Stomach smooth muscle (tissue), 2 donors: ENCODE measurements around the gene CPB2.

Source experiments
- H3K27ac ChIP-seq: one replicate; pipeline ENCODE4 v1.7.0; 2013; ENCODE audit warnings: mild to moderate bottlenecking, low read length, inconsistent platforms
- H3K27me3 ChIP-seq, 2 donors: one replicate each; pipeline ENCODE4 v1.7.0; 2013; ENCODE audit warnings: low read length in 2 of 2; ENCODE audit not compliant: insufficient read depth in 2 of 2, control insufficient read depth in 1 of 2
- H3K36me3 ChIP-seq, 2 donors: one replicate each; pipeline ENCODE4 v1.7.0; 2013; ENCODE audit warnings: low read length in 2 of 2; ENCODE audit not compliant: control insufficient read depth in 2 of 2, insufficient read depth in 2 of 2
- H3K4me1 ChIP-seq: one replicate; pipeline ENCODE4 v1.7.0; 2013; ENCODE audit warnings: low read length; ENCODE audit not compliant: control insufficient read depth, insufficient read depth
- H3K4me3 ChIP-seq, 2 donors: one replicate each; pipeline ENCODE4 v1.7.0; 2013; ENCODE audit warnings: low read length in 2 of 2
- H3K9ac ChIP-seq, 2 donors: one replicate each; pipeline ENCODE4 v1.7.0; 2013; ENCODE audit warnings: low read length in 2 of 2, mild to moderate bottlenecking in 1 of 2
- H3K9me3 ChIP-seq, 2 donors: one replicate each; pipeline ENCODE4 v1.7.0; 2013; ENCODE audit warnings: low read length in 2 of 2; ENCODE audit not compliant: control insufficient read depth in 2 of 2
- donor health status: healthy.
- donor health status: Pancreatic carcinoma.

CPB2 gene

DNA sequence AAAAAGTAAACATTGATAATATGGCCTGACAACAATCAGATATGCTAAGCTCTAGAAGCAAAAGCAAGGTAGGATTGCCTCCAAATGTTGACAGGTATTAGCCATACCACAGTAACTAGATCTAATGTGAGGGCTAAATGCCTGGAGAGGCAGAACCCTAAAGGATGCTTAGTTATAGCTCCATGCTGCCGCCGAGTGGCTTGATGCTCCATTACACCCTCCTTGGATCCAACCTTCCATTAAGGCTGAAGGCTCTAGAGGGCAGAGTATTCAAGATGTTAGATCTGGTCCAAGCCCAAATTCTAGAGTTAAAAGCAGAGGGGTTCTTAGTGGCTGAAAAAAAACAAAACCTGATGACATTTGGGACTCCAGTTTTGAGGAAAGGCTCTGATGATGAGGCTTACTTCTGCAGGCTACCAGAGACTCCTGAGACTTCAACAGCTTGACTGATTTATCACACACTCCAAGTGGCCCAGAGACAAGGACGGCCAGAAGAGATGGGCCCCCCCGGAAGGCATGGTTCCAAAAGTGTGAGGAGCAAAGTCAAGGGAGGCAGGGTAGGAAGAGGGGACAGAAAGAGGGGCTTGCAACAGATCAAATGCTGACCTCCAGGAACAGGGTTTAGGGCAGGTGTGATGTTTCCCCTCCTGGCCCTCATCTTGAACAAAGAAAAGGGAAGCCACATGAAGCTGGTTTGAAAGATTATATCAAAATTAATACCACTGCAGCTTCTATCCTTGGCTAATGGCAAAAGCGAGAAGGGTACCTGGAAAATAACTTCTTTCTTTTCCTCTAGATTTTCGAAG lies 21.9 kb upstream of the CPB2 start:
- peaks cover 0 to 4% of the 10 kb centered on the region in 2 donors for H3K27me3 ChIP-seq
- H3K36me3 ChIP-seq: no peaks in the 10 kb centered on the region
- no peaks in the 10 kb centered on the region for H3K9me3 ChIP-seq
- no peaks in the 10 kb centered on the region for H3K4me1 ChIP-seq
- H3K9ac ChIP-seq: no peak overlapping the region
- no peak overlapping the region for H3K27ac ChIP-seq
- no peak overlapping the region for H3K4me3 ChIP-seq

DNA sequence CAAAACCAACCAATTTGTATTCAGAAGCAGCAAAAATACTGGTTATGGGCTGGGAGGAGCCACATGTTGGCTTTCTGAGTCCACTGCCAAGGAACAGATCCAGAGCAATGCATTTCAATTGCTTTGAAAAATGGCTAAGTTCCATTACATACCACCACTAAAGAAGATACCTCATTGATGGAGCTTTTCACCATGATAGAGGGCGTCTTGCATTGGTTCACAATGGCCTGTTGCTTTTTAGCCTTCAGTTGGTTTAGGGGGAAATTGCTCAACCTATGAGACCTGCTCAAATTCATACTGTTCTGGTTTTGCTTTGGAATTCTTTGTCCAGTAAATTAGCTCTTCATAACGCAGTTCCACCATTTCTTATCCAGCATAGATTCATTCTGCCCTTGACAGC lies 21.2 kb upstream of the CPB2 start:
- Histone ChIP-seq H3K36me3 (no peaks in the 10 kb centered on the region), H3K4me1 (no peaks in the 10 kb centered on the region), H3K27me3 (peaks cover 0 to 4% of the 10 kb centered on the region in 2 donors), H3K9me3 (no peaks in the 10 kb centered on the region), H3K9ac (no peak overlapping the region), H3K4me3 (no peak overlapping the region), H3K27ac (no peak overlapping the region)

DNA sequence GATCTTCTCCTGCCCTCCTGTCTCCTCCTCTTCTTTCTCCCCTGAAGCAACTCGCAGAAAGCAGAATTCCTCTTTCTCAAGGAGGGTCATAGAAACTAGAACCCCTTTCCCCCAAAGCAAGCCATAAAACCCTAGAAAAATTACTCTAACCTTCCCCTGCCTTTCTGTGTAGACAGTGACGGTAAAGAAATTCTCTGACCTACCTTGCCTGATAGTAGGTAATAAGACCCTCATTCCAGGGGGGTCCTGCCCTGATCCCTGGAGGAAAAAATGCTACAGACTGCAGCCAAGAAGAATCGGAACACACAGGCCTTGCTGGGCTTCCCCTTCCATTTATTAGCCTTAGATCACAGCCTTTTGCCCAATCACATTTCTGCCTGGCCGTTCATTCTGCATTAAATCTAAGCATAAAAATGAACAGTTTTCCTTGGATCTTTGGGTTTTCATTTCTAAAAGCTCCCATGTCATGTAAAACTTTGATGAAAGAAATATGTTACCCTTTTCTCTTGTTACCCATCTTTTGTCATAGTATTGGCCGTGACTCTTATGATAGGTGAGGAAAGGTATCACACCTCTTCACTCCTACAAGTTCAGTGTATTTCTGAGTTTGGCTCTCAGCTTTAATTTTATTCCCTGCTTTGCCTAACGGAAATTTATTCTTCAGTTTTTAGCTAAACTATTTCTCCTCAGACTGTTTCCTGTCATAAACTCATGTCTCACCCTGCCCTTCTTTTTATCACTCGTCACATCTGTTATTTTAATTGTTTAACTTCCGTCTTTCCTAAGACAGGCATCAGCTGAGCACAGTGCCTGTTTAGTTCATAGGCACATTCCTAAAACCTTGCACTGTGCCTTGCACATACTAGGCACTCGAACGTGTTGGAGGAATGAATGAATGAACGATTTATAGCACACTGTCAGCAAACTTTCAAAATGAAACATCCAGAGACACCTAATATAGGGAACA lies 20.4 kb upstream of the CPB2 start:
- no peaks in the 10 kb centered on the region for H3K36me3 ChIP-seq
- no peak overlapping the region for H3K9ac ChIP-seq
- no peaks in the 10 kb centered on the region for H3K4me1 ChIP-seq
- no peak overlapping the region for H3K4me3 ChIP-seq
- H3K27me3 ChIP-seq: peaks cover 0 to 2% of the 10 kb centered on the region in 2 donors
- no peak overlapping the region for H3K27ac ChIP-seq
- H3K9me3 ChIP-seq: no peaks in the 10 kb centered on the region

DNA sequence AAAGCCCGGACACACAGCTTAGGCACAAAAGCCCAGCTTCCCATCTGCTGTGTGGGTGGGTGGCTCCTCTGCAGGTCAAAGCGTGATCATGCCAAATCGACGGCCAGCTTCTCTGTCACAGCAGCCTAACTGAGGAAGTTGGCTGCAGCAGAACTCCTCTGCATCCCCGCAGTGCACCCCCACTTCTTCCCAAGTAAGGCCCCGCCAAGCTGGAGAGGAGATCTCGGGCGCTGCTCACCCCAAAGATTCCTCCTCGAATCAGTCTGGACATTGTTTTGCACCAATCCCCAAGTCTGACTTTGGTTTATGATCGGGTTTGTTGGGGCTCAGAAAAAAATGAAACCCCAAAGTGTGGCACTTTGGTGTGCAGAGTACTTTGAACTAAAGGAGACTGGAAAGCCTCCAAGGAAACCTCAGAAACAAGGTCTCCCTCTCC lies 19.7 kb upstream of the CPB2 start:
- Histone ChIP-seq H3K9ac (no peak overlapping the region), H3K36me3 (no peaks in the 10 kb centered on the region), H3K9me3 (no peaks in the 10 kb centered on the region), H3K4me1 (no peaks in the 10 kb centered on the region), H3K4me3 (no peak overlapping the region), H3K27ac (no peak overlapping the region), H3K27me3 (no peaks in the 10 kb centered on the region)

DNA sequence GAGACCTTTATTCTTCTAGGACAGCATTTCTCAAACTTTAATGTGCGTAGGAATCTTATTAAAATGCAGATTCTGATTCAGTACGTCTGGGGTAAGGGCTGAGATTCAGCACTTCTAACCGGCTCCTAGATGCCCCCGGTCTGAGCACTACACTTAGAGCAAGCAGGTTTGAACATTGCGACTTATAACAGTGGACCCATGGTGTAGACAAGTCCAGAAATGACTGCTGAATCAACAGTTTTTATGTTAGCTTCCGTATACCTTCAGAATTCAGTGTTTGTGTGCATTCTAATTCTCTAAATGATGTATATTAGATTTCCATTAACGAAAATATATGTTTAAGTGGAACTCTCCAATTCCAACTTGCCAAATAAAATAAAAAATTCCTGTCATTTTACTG lies 17.5 kb upstream of the CPB2 start:
- no peak overlapping the region for H3K9ac ChIP-seq

DNA sequence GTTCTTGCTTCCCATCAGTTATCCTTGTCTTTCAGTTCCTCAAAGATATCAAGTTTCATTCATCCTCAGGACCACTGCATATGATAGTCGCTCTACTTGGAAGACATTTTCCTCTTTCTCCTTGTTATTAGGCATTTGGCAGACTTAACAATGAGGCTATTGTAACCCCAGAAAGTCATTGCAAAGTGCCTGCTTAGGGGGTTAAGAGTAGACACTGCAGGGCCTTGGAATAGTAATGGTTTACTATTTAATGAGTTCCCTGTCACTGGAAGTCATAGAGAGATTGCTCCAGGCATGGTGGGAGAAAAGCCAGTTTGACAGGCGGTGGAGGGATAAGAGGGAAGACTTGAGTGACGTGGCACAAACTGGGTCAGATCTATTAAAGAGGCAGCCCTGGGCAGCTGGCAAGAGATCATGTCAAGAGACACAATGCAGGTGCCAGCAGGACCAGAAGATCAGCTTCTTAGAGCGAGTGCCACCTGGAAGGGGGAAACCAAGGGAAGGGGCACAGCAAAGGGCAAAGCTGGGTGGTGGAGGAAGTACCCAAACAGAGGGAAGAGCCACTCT lies 16.8 kb upstream of the CPB2 start:
- no peak overlapping the region for H3K4me3 ChIP-seq
- H3K9ac ChIP-seq: no peak overlapping the region
- H3K27ac ChIP-seq: no peak overlapping the region
- H3K27me3 ChIP-seq: no peaks in the 10 kb centered on the region
- no peaks in the 10 kb centered on the region for H3K4me1 ChIP-seq
- no peaks in the 10 kb centered on the region for H3K9me3 ChIP-seq
- H3K36me3 ChIP-seq: no peaks in the 10 kb centered on the region

More for the DNA sequence above, 17.5 kb upstream of the CPB2 start:
- Histone ChIP-seq H3K4me1 (no peaks in the 10 kb centered on the region), H3K4me3 (no peak overlapping the region), H3K27ac (no peak overlapping the region), H3K27me3 (no peaks in the 10 kb centered on the region), H3K9me3 (no peaks in the 10 kb centered on the region), H3K36me3 (no peaks in the 10 kb centered on the region)

DNA sequence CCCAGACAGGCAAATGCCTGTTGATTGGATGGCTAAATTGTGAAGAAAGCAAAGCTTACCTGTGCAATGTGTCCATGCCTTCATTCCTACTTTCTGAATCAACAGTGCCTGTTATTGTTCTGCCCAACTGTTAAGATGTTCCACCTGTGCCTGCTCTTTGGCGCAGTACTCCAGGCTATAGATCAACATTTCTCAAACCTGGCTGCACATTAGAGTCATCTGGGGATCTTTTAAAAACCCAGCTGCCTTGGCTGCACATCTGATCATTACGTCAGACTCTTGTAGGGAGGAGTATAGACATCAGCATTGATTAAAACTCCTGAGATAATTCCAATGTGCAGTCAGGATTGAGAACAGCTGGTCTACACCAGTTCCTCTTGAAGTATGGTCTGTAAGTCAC lies 16.2 kb upstream of the CPB2 start:
- H3K4me3 ChIP-seq: no peak overlapping the region
- no peaks in the 10 kb centered on the region for H3K9me3 ChIP-seq
- no peaks in the 10 kb centered on the region for H3K27me3 ChIP-seq
- H3K36me3 ChIP-seq: no peaks in the 10 kb centered on the region
- H3K27ac ChIP-seq: no peak overlapping the region
- no peaks in the 10 kb centered on the region for H3K4me1 ChIP-seq
- H3K9ac ChIP-seq: no peak overlapping the region

DNA sequence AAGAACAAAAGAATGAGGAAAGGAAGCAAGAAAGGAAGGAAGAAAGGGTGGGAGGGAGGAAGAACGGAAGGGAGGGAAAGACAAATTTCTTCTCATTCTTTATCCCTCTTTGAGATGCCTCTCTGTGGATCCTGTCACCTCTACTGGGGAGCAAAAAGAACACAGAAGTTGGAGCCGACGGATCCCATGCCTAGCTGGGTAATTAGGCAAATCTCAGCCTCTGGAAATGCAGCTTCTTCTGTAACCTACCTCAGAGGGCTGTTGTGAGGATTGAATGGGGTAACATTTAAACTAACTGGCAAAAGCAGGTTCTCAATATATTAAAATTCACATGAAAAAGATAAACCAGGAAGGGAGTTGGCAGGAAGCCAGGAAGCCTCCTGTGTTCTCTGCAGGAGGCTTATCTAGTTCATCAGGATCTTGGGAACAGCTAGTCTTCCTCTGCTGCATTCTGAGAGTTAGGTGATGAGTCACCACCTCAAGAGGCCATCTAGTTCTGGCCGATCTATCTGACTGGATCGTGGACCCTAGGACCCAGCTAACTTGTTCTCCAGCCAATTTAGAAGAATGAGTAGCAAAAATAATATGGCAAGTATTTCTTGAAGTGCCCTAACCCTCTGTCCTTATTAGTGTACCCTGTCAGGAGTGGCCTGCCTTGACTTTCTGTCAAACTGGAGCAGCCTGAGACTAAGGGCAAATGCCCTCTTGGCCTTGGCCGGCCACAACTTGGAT lies 15.2 kb upstream of the CPB2 start:
- Histone ChIP-seq H3K4me1 (no peaks in the 10 kb centered on the region), H3K27me3 (no peaks in the 10 kb centered on the region), H3K9ac (no peak overlapping the region), H3K4me3 (no peak overlapping the region), H3K9me3 (no peaks in the 10 kb centered on the region), H3K36me3 (no peaks in the 10 kb centered on the region), H3K27ac (no peak overlapping the region)

DNA sequence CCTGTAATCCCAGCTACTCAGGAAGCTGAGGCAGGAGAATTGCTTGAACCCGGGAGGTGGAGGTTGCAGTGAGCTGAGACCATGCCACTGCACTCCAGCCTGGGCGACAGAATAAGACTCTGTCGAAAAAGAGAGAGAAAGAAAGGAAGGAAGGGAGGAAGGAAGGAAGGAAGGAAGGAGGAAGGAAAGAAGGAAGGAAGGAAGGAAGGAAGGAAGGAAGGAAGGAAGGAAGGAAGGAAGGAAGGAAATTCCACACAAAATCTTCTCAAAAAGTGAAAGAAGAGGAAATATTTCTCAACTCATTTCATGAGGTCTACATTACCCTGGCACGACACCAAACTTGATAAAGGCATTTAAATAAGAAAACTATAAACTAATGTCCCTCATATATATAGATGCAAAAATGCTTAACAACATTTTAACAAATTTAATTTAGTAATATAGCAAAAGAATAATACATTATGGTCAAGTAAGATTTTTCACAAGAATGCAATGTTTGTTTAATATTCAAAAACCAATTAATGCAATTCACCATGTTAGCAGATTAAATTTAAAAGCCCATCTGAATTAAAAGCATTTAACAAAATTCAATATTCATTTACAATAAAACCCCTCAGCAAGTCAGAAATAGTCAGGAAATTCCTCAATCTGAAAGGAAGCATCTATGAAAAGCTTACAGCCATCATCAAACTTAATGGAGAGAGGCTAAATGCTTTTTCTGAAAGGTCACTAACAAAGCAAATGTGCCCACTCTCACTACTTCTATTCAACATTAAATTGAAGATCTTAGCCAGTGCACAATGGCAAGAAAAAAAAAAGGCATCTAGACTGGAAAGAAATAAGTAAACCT lies 12.0 kb upstream of the CPB2 start:
- Histone ChIP-seq H3K36me3 (no peaks in the 10 kb centered on the region), H3K27me3 (no peaks in the 10 kb centered on the region), H3K9ac (no peak overlapping the region), H3K27ac (no peak overlapping the region), H3K4me1 (no peaks in the 10 kb centered on the region), H3K4me3 (no peak overlapping the region), H3K9me3 (no peaks in the 10 kb centered on the region)
